Kidney glomerular epithelial cell (primary cell): ENCODE results near the gene C6orf118.

Experiments
- DNase-seq: peaks from one replicate; lab custom pipeline; 2025; lab: John Stamatoyannopoulos, UW

C6orf118 gene

DNA sequence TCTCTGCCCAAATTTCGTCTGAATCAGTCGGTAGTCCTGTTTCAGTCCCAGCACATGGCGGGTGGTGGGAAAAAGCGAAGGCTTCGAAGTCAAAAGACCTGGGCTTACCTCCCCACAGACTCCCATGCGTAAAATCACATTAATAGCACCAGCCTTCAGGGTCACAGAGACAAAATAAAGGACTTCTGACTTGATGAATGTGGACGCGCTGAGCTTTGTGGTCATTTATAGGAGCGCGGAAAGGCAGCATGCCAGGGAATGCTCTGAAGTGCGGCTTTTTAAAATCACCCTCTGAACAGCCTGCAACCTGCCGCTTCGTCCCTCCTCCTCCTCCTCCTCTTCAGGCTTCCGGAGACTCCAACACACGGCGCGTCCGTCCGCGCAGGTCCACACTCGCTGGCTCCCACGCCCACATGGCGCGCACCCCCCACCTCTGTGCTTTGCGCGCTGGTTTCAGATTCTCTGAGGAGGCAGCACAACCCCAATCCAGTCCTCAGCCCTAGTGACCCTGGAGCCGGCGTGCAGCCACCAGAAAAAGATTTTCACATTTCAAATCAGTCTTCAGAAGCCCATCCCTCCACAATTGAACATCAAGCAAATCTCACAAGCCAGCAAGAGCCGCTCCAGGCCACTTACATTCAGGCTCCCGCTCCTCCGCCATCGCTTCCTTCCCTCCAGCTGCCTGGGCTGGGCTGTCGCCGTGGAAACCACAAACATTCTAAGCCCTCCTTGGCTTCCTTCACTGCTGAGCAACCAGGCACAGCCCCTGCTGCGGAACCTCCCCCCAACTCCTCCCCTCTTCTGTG lies at the start of gene C6orf118:
Gene C6orf118 (minus strand): TSS at position 680 of the 806 bp plus-strand sequence. CDS start 19 bp downstream, at position 661.
- peak; percentile 90 for DNase-seq

DNA sequence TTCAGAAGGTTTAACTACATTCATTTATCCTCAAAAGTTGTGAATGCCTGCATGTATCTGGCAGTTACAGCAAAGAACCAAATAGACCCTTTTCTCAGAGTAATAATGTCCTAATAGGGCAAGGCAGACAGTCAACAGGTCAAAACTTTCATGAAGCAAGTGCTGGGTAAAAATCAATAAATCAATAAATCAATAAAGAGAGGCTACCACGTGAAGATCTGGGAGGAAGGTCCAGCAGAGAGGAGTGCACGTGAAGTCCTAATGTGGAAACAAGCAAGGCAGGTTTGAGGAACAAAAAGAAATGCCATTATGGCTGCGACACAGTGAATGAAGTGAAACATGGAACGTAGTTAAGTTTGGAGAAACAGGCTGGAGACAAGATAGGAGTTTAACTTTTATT lies 36.3 kb upstream of the C6orf118 start:
- DNase-seq: no peak

DNA sequence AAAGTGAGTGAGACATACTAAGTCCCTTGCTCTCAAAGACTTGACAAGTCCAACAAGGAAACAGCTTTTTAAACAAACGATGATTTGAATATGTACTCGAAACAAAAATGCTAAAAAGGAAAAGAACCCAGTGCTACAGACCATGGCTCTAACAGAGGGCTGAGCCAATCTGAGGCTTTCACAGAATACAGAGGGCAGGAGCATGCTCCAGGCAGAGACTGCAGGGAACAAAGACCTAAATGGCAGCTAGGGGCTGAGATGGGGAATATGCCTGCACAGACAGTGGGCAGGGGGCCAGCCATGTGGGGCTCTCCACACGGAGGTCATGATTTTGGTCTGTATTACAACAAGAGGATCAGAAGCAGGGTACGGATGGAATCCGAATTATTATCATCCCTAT lies 31.1 kb upstream of the C6orf118 start:
- DNase-seq: no peak

GRCh38 chr6:165325609-165326008 lies 16.2 kb upstream of the C6orf118 start:
- no peak for DNase-seq

DNA sequence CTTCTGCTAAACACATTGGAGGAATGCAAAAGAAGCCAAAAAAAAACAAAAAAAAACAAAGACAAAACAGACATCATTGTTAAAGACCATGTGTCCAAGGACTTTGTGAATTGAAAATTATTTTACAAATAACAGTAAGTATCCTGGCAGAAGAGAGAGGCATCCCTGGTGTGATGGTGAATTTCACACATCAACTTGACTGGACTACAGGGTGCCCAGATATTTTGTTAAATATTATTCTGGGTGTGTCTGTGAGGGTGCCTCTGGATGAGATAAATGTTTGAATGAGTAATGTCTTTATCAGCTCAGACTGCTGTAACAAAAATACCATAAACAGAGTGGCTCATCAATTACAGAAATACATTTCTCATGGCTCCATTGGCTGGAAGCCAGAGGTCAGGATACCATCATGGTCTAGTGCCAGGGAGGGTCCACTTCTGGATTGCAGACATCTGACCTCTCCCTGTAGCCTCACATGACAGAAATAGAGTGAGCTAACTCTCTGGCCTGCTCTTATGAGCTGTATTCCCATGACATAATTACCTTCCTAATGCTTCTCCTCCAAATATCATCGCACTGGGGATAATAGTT lies 12.2 kb upstream of the C6orf118 start:
- DNase-seq: no peak

- DNase-seq: no peak
Measured at GRCh38 chr6:165321150-165321549, 11.7 kb upstream of the C6orf118 start.

DNA sequence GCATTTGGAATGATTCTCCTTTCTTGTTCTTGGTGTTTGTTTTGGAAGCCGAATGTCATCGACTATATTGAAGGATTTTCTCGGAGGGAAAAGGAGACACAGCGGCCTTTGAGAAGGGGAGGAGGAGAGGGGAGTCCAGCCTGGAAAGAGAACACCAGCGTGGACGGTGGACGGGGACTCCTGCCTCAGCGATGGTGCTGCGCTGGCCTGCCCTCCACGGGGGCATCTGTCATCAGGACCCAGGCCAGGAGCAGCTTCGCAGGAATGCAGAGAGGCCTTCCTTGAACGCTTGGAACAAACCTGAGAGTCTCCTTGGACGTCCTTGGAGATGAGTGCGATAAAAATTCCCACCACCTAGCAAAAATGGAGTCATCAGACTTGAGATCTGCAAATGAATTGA lies 8.3 kb upstream of the C6orf118 start:
- no peak for DNase-seq

GRCh38 chr6:165306955-165307354 lies 2.5 kb downstream of the C6orf118 start:
- no peak for DNase-seq

GRCh38 chr6:165301372-165302246 lies 7.8 kb downstream of the C6orf118 start:
- DNase-seq: no peak

DNA sequence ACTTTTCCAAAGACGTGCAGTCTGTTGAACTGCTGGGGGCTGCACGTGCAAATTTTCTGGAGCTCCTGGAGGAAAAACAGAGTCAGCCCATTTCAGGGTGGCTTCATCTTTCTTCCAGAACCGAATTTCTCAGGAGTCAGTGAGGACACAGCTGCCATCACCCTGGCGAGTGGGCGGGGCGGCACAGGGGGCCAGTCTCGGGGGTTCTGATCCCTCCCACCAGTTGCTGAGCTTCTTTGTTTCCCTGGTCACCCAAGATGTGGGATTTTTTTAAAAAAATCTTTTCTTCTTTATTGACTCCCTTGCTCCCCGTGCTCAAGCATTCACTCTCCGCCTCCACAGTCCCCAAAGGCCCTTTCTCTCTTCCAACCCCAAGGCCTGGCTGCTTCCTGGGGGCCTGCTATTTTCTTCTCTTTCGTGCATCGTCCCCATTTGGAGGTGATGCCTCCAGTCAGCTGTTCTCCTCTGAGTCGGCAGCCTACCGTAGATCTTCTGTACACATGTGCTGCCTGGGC lies 8.9 kb downstream of the C6orf118 start:
- no peak for DNase-seq

GRCh38 chr6:165298875-165299274 lies 10.5 kb downstream of the C6orf118 start:
- DNase-seq: no peak

DNA sequence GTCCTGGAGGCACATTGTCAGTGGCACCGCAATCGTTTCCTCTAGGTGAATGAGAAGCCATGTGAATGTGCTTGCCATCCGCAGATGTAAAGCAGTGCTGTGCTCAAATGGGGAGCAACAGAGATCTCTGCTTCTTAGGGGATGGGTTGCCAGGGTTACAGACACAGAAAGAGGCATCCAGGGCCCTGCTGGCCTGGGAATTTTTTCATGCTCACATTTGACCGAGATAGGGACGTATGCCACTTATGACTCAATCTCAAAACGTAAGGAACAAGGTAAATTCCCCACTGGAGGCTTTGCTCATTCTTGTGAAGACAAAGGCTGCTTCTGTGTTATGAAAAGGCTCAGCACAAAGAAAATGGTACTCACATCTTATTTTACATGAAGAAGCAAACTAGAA lies 11.0 kb downstream of the C6orf118 start:
- no peak for DNase-seq

DNA sequence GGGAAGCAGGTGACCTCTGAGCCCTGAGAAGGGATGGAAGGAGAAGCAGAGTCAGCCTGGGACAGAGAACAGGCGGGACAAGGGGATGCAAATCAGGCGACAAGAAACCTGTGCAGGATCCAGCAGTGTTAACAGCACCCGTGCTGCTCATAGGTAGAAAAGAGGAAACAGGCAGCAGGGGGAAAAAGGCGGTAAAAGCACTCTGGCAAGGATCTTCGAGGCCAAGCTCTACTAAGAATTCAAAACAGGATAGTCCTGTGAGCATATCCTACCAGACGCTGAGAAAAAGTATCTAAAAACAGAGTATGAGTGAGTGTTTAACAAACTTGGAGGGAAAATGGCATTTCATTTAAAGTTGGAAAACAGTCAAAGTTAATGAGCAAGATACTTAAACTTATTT lies 16.7 kb downstream of the C6orf118 start:
- no peak for DNase-seq

- DNase-seq: no peak
Measured at GRCh38 chr6:165274611-165275010, 34.8 kb downstream of the C6orf118 start.

DNA sequence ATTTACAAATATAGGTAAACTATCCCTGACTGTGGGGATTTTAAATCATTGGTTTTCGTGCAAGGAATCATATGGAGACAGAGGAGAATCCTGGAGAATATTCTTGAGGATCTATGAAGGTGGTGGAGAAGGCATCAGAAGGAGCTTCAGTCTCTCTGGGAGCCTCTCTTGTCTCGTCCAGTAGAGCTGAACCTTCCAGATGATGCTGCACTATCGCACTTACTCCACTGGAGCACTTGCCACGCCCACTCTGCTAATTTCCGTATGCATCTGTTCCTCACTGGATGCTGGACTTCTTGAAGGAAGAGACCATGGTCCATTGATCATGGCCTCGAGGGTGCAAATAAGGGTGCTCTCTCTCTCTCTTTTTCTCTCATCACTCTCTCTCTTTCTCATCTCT lies 36.8 kb downstream of the C6orf118 start:
- no peak for DNase-seq

- DNase-seq: no peak
Measured at GRCh38 chr6:165268987-165269386, 40.4 kb downstream of the C6orf118 start.

DNA sequence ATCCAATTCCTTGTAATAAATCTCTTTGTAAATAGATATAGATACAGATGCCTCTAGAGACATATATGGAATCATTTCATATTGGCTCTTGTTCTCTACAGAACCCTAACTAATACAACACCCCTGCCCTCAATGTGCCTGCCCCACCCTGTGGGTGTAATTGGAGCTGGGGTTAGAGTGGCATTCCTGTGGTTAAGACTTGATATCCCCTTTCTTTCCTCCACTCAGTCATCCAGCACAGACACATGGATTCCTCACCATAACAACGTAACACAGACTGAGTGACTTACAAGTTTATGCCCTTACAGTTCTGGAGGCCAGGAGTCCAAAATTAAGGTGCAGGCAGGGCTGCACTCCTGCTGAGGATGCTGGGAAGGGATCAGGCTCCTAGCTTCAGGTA lies 42.8 kb downstream of the C6orf118 start:
- DNase-seq: no peak

DNA sequence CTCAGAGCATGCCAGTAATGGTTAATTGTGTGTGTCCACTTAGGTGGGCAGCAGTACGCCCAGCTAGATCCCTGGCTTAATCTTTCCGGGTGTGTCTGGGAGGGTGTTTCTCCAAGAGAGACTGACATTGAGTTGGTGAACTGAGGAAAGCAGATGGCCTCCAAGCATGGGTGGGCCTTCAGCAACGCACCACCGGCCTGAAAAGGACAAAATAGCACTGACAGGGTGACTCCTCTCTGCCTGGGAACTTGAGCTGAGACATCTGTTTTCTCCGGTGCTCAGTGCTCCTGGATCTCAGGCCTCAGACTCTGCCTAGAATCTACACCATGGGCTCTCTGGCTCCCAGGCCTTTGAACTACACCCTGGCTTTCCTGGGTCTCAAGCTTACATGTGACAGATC lies 43.2 kb downstream of the C6orf118 start:
- no peak for DNase-seq

GRCh38 chr6:165260462-165260861 lies 48.9 kb downstream of the C6orf118 start:
- DNase-seq: no peak

DNA sequence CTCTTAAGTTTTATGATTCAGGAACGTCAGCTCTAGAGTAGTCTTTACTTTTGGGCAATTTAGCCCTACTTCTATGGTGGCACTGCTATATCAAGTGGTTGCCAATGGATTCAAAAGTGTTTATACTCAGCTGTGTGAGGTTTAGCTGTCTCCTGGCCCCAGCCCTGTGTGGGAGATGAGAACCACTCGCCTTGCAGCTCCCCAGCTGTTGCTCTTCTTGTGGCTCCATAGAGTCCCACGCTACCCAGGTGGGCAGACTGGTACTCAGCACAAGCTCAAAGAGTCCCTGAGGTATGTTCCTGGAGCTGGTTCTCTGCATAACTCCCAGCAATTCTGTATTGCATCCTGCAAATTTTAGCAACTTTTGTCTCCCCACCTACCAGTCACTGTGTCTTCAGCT lies 59.6 kb downstream of the C6orf118 start:
- no peak for DNase-seq

DNA sequence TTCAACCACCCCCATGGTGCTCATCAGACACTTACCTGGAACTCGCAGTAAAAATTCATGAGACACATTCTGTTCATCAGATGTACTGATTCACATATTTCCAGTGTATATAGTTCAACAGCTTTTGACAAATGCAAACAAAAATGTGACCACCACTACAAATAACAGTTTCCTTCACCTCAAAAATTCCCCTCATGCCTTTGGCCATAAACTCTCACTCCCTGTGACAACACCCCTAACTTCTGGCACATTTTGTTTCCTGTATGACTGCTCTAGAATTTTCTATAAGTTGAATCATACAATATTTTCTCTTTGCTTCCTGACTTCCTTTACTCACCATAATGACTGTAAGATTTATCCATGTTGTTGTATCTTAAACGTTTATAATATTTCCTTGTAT lies 63.7 kb downstream of the C6orf118 start:
- DNase-seq: no peak

- DNase-seq: peak; percentile 35
Measured at GRCh38 chr6:165245287-165245686, 64.1 kb downstream of the C6orf118 start.
